ENCODE data around the gene GLI3.

The GLI3 gene

GRCh38 chr7:42236266-42236975 lies 588 bp downstream of the GLI3 start:
- DNase-seq (ENCODE audit: low spot score), result no peak

- DNase-seq (ENCODE audit: low spot score), result no peak
Measured at GRCh38 chr7:42235741-42236161, 1.3 kb downstream of the GLI3 start.

- DNase-seq (ENCODE audit: low spot score), result no peak
Measured at GRCh38 chr7:42234736-42235135, 2.3 kb downstream of the GLI3 start.

GRCh38 chr7:42233695-42234331 lies 3.2 kb downstream of the GLI3 start:
- no peak for DNase-seq (ENCODE audit: low spot score)

GRCh38 chr7:42233171-42233570 lies 3.8 kb downstream of the GLI3 start:
- no peak for DNase-seq (ENCODE audit: low spot score)

GRCh38 chr7:42232275-42232674 lies 4.7 kb downstream of the GLI3 start:
- DNase-seq (ENCODE audit: low spot score), result no peak

- DNase-seq (ENCODE audit: low spot score), result no peak
Measured at GRCh38 chr7:42231043-42231787, 5.8 kb downstream of the GLI3 start.

GRCh38 chr7:42227936-42228591 lies 8.9 kb downstream of the GLI3 start:
- DNase-seq (ENCODE audit: low spot score), result no peak

- DNase-seq (ENCODE audit: low spot score), result peak; percentile 9
Measured at GRCh38 chr7:42227541-42227935, 9.5 kb downstream of the GLI3 start.

GRCh38 chr7:42227021-42227420 lies 10.0 kb downstream of the GLI3 start:
- no peak for DNase-seq (ENCODE audit: low spot score)

- DNase-seq (ENCODE audit: low spot score), result no peak
Measured at GRCh38 chr7:42226354-42226941, 10.6 kb downstream of the GLI3 start.

GRCh38 chr7:42224391-42225003 lies 12.5 kb downstream of the GLI3 start:
- no peak for DNase-seq (ENCODE audit: low spot score)

GRCh38 chr7:42222891-42223290 lies 14.1 kb downstream of the GLI3 start:
- DNase-seq (ENCODE audit: low spot score), result no peak

- no peak for DNase-seq (ENCODE audit: low spot score)
Measured at GRCh38 chr7:42222125-42222524, 14.9 kb downstream of the GLI3 start.

GRCh38 chr7:42221304-42221703 lies 15.7 kb downstream of the GLI3 start:
- DNase-seq (ENCODE audit: low spot score), result no peak

GRCh38 chr7:42219447-42219846 lies 17.6 kb downstream of the GLI3 start:
- DNase-seq (ENCODE audit: low spot score), result no peak

GRCh38 chr7:42218248-42218647 lies 18.8 kb downstream of the GLI3 start:
- no peak for DNase-seq (ENCODE audit: low spot score)

- DNase-seq (ENCODE audit: low spot score), result no peak
Measured at GRCh38 chr7:42217548-42217947, 19.5 kb downstream of the GLI3 start.

GRCh38 chr7:42217053-42217452 lies 20.0 kb downstream of the GLI3 start:
- DNase-seq (ENCODE audit: low spot score), result no peak

- no peak for DNase-seq (ENCODE audit: low spot score)
Measured at GRCh38 chr7:42214060-42214679, 22.8 kb downstream of the GLI3 start.

GRCh38 chr7:42213093-42213492 lies 23.9 kb downstream of the GLI3 start:
- DNase-seq (ENCODE audit: low spot score), result no peak
